ENCODE data around the gene SIPA1L3. TPM values are rescaled to one million over a fixed set of nuclear protein-coding genes. Genes with fewer than 3 reads are reported as not detected.
A peak's percentile ranks its signal among the peaks of the same experiment; 100 is the strongest.

SIPA1L3 gene
- total RNA-seq, 1 donor from 2014 or later: 3.4 TPM

- DNase-seq (ENCODE audit: low read depth): no peak
- no peak for FAIRE-seq
- Histone ChIP-seq H3K4me3 (ENCODE audit: low read depth, low read length) (no peak overlapping the region), H3K36me3 (ENCODE audit: control insufficient read depth, insufficient read depth, low read length) (no peaks in the 10 kb centered on the region), H3K27me3 (ENCODE audit: control insufficient read depth, insufficient read depth, low read length) (no peaks in the 10 kb centered on the region)
- TF ChIP-seq CTCF (IDR thresholded peaks at IDR 0.05; ENCODE audit: insufficient read depth, low read length, severe bottlenecking): no peak
Observed at GRCh38 chr19:37872383-37872782, 34.6 kb upstream of the SIPA1L3 start.

- TF ChIP-seq CTCF (IDR thresholded peaks at IDR 0.05; ENCODE audit: insufficient read depth, low read length, severe bottlenecking): no peak
Observed at GRCh38 chr19:37874784-37875183, 32.2 kb upstream of the SIPA1L3 start.

GRCh38 chr19:37876032-37876431, 31.0 kb upstream of the SIPA1L3 start:
- FAIRE-seq: no peak
- Histone ChIP-seq H3K27me3 (ENCODE audit: control insufficient read depth, insufficient read depth, low read length) (no peaks in the 10 kb centered on the region), H3K36me3 (ENCODE audit: control insufficient read depth, insufficient read depth, low read length) (no peaks in the 10 kb centered on the region), H3K4me3 (ENCODE audit: low read depth, low read length) (no peak overlapping the region)
- no peak for TF ChIP-seq CTCF (IDR thresholded peaks at IDR 0.05; ENCODE audit: insufficient read depth, low read length, severe bottlenecking)
- DNase-seq (ENCODE audit: low read depth): no peak

More at GRCh38 chr19:37874784-37875183, 32.2 kb upstream of the SIPA1L3 start:
- FAIRE-seq: no peak
- Histone ChIP-seq H3K36me3 (ENCODE audit: control insufficient read depth, insufficient read depth, low read length) (no peaks in the 10 kb centered on the region), H3K27me3 (ENCODE audit: control insufficient read depth, insufficient read depth, low read length) (no peaks in the 10 kb centered on the region), H3K4me3 (ENCODE audit: low read depth, low read length) (no peak overlapping the region)
- DNase-seq (ENCODE audit: low read depth): no peak

- TF ChIP-seq CTCF (IDR thresholded peaks at IDR 0.05; ENCODE audit: insufficient read depth, low read length, severe bottlenecking): no peak
- no peak overlapping the region for H3K4me3 ChIP-seq (ENCODE audit: low read depth, low read length)
- no peaks in the 10 kb centered on the region for H3K27me3 ChIP-seq (ENCODE audit: control insufficient read depth, insufficient read depth, low read length)
- DNase-seq (ENCODE audit: low read depth) (no peak), FAIRE-seq (no peak)
- no peaks in the 10 kb centered on the region for H3K36me3 ChIP-seq (ENCODE audit: control insufficient read depth, insufficient read depth, low read length)
Observed at GRCh38 chr19:37877147-37877546, 29.9 kb upstream of the SIPA1L3 start.

GRCh38 chr19:37885392-37885791, 21.6 kb upstream of the SIPA1L3 start:
- TF ChIP-seq CTCF (IDR thresholded peaks at IDR 0.05; ENCODE audit: insufficient read depth, low read length, severe bottlenecking): peak; percentile 3
- DNase-seq (ENCODE audit: low read depth): no peak
- Histone ChIP-seq H3K4me3 (ENCODE audit: low read depth, low read length) (no peak overlapping the region), H3K27me3 (ENCODE audit: control insufficient read depth, insufficient read depth, low read length) (no peaks in the 10 kb centered on the region), H3K36me3 (ENCODE audit: control insufficient read depth, insufficient read depth, low read length) (no peaks in the 10 kb centered on the region)
- FAIRE-seq: no peak

GRCh38 chr19:37886571-37886970, 20.4 kb upstream of the SIPA1L3 start:
- FAIRE-seq (no peak), DNase-seq (ENCODE audit: low read depth) (no peak)
- no peaks in the 10 kb centered on the region for H3K36me3 ChIP-seq (ENCODE audit: control insufficient read depth, insufficient read depth, low read length)
- H3K27me3 ChIP-seq (ENCODE audit: control insufficient read depth, insufficient read depth, low read length): no peaks in the 10 kb centered on the region
- H3K4me3 ChIP-seq (ENCODE audit: low read depth, low read length): no peak overlapping the region
- no peak for TF ChIP-seq CTCF (IDR thresholded peaks at IDR 0.05; ENCODE audit: insufficient read depth, low read length, severe bottlenecking)
